SH-SY5Y (cell line): Measurements from ENCODE around the gene PDGFA.

ENCODE experiments used
- GATA2 ChIP-seq: IDR thresholded peaks from 2 replicates; pipeline ENCODE4 v1.6.1; 2011; ENCODE audit warnings: mild to moderate bottlenecking, low read depth, low read length
- GATA3 ChIP-seq: IDR thresholded peaks from 2 replicates; pipeline ENCODE4 v1.6.1; 2011; ENCODE audit warnings: low read depth, mild to moderate bottlenecking, low read length, moderate library complexity

PDGFA gene

GRCh38 chr7:477626-478220 lies 41.9 kb downstream of the PDGFA start:
- TF ChIP-seq GATA2 (no peak), GATA3 (no peak)

GRCh38 chr7:476736-477360 lies 42.8 kb downstream of the PDGFA start:
- no peak for TF ChIP-seq GATA3
- no peak for TF ChIP-seq GATA2

GRCh38 chr7:475951-476441 lies 43.6 kb downstream of the PDGFA start:
- no peak for TF ChIP-seq GATA2
- no peak for TF ChIP-seq GATA3

GRCh38 chr7:475425-475728 lies 44.3 kb downstream of the PDGFA start:
- TF ChIP-seq GATA3 (no peak), GATA2 (no peak)

GRCh38 chr7:474605-475424 lies 44.8 kb downstream of the PDGFA start:
- TF ChIP-seq GATA3, result no peak
- no peak for TF ChIP-seq GATA2

- no peak for TF ChIP-seq GATA2
- TF ChIP-seq GATA3, result no peak
Observed at GRCh38 chr7:473870-474604, 45.6 kb downstream of the PDGFA start.

- TF ChIP-seq GATA2, result no peak
- no peak for TF ChIP-seq GATA3
Observed at GRCh38 chr7:473211-473734, 46.4 kb downstream of the PDGFA start.

- TF ChIP-seq GATA2, result no peak
- no peak for TF ChIP-seq GATA3
Observed at GRCh38 chr7:472640-472957, 47.0 kb downstream of the PDGFA start.

- no peak for TF ChIP-seq GATA2
Observed at GRCh38 chr7:471866-472639, 47.6 kb downstream of the PDGFA start.

- TF ChIP-seq GATA3 (no peak), GATA2 (no peak)
Observed at GRCh38 chr7:471191-471865, 48.3 kb downstream of the PDGFA start.

GRCh38 chr7:469563-469961 lies 50.1 kb downstream of the PDGFA start:
- TF ChIP-seq GATA2, result no peak
- TF ChIP-seq GATA3, result no peak

- TF ChIP-seq GATA2 (no peak), GATA3 (no peak)
Observed at GRCh38 chr7:468681-469562, 50.7 kb downstream of the PDGFA start.
